Liver (tissue), 3 donors: Measurements from ENCODE around the gene SESN1.

Source experiments
- GABPA ChIP-seq, 2 donors: IDR thresholded peaks in 1 of 2; conservative IDR thresholded peaks in 1 of 2; 2 replicates each; pipeline ENCODE4 v1.6.1; 2016; ENCODE audit warnings: antibody characterized with exemption in 2 of 2, mild to moderate bottlenecking in 1 of 2, moderate library complexity in 1 of 2
- SP1 ChIP-seq: IDR thresholded peaks from 2 replicates; pipeline ENCODE4 v1.6.1; 2018; ENCODE audit warnings: antibody characterized with exemption, mild to moderate bottlenecking
- TF ChIP-seq, protein P1 (sequence below): IDR thresholded peaks from 2 replicates; pipeline ENCODE4 v1.6.1; 2016; ENCODE audit warnings: antibody characterized with exemption, mild to moderate bottlenecking
- TF ChIP-seq, protein P2 (sequence below): fragments of 150-350 bp; IDR thresholded peaks from 2 replicates; pipeline ENCODE4 v1.5.1; 2017; ENCODE audit warnings: improper control_type of control experiment, low read depth, low read length; ENCODE audit not compliant: missing input control
- donor health status: healthy.
- donor health status: healthy.

- TF ChIP-seq, protein P1, sequence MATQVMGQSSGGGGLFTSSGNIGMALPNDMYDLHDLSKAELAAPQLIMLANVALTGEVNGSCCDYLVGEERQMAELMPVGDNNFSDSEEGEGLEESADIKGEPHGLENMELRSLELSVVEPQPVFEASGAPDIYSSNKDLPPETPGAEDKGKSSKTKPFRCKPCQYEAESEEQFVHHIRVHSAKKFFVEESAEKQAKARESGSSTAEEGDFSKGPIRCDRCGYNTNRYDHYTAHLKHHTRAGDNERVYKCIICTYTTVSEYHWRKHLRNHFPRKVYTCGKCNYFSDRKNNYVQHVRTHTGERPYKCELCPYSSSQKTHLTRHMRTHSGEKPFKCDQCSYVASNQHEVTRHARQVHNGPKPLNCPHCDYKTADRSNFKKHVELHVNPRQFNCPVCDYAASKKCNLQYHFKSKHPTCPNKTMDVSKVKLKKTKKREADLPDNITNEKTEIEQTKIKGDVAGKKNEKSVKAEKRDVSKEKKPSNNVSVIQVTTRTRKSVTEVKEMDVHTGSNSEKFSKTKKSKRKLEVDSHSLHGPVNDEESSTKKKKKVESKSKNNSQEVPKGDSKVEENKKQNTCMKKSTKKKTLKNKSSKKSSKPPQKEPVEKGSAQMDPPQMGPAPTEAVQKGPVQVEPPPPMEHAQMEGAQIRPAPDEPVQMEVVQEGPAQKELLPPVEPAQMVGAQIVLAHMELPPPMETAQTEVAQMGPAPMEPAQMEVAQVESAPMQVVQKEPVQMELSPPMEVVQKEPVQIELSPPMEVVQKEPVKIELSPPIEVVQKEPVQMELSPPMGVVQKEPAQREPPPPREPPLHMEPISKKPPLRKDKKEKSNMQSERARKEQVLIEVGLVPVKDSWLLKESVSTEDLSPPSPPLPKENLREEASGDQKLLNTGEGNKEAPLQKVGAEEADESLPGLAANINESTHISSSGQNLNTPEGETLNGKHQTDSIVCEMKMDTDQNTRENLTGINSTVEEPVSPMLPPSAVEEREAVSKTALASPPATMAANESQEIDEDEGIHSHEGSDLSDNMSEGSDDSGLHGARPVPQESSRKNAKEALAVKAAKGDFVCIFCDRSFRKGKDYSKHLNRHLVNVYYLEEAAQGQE, result no peak
- TF ChIP-seq, protein P2, sequence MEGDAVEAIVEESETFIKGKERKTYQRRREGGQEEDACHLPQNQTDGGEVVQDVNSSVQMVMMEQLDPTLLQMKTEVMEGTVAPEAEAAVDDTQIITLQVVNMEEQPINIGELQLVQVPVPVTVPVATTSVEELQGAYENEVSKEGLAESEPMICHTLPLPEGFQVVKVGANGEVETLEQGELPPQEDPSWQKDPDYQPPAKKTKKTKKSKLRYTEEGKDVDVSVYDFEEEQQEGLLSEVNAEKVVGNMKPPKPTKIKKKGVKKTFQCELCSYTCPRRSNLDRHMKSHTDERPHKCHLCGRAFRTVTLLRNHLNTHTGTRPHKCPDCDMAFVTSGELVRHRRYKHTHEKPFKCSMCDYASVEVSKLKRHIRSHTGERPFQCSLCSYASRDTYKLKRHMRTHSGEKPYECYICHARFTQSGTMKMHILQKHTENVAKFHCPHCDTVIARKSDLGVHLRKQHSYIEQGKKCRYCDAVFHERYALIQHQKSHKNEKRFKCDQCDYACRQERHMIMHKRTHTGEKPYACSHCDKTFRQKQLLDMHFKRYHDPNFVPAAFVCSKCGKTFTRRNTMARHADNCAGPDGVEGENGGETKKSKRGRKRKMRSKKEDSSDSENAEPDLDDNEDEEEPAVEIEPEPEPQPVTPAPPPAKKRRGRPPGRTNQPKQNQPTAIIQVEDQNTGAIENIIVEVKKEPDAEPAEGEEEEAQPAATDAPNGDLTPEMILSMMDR, result no peak
- no peak for TF ChIP-seq SP1
- no peak for TF ChIP-seq GABPA (IDR thresholded peaks at IDR 0.05 in 1 of 2, conservative IDR thresholded peaks at IDR 0.05 in 1 of 2)
Measured at GRCh38 chr6:109050012-109050411, 44.6 kb downstream of the SESN1 start.
